ENCODE measurements around the gene PLK5. TPM values are rescaled to one million over a fixed set of nuclear protein-coding genes. Genes with fewer than 3 reads are reported as not detected.

Gene PLK5
- polyA plus RNA-seq, 3 donors = 0.11 to 0.45 (median 0.14) TPM

DNA sequence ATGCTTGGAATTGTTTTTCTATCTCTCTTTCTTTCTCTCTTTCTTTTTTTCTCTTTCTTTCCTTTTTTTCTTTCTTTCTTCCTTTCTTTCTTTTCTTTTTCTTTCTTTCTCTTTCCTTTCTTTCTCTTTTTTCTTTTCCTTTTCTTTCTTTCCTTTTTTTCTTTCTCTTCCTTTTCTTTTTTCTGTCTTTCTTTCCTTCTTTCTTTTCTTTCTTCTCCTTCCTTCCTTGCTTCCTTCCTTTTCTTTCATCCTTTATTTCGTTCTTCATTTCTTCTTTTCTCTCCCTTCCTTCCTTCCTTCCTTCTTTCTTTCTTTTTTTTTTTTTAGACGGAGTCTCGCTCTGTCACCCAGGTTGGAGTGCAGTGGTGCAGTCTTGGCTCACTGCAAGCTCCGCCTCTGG, 46.1 kb downstream of the PLK5 start:
- no peak for DNase-seq (ENCODE audit: extremely low read depth in 1 of 11, low read depth in 9 of 11, low spot score in 4 of 11)

GRCh38 chr19:1570836-1571235, 47.0 kb downstream of the PLK5 start:
- no peak for DNase-seq (ENCODE audit: extremely low read depth in 1 of 11, low read depth in 9 of 11, low spot score in 4 of 11)

GRCh38 chr19:1571358-1571757, 47.5 kb downstream of the PLK5 start:
- DNase-seq (ENCODE audit: extremely low read depth in 1 of 11, low read depth in 9 of 11, low spot score in 4 of 11) = no peak

- DNase-seq (ENCODE audit: extremely low read depth in 1 of 11, low read depth in 9 of 11, low spot score in 4 of 11) = no peak
Measured at GRCh38 chr19:1572795-1573194, 48.9 kb downstream of the PLK5 start.

DNA sequence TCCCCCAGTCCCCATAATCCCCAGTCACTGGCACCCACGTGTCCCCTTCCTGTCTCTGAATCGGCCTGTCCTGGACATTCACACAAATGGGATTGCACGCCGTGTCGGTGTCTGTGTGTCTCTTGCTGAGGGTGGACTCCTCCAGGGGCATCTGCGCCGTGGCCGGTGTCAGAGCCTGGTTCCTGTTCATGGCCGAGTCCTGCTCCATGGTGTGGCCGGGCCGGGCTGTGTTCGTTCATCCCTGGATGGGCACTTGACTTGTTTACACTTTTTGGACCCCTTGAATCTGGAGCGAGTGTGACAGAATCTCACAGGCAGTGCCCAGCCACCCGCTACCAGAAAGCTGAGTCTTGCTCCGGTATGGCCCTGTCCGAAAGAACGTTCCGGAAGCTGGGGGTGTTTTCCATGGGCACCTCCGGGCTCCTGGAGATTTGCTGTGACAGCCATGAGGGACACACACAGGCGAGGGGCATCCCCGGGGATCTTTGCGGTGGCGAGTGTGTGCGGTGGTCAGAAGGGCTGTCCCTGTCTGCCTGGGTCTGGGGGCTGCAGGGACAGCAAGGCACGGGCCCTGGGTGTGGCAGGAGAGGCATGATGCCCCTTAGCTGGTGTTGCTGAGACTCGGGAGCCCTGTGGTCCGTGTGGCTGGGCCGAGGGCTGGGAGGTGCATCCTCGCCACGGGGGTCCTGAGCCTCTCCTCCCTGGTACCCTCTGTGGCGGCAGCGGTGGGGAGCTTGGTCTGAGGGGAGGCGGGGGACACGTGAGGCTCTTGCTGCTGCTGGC, 50.7 kb downstream of the PLK5 start:
- DNase-seq (ENCODE audit: extremely low read depth in 1 of 11, low read depth in 9 of 11, low spot score in 4 of 11) = no peak

DNA sequence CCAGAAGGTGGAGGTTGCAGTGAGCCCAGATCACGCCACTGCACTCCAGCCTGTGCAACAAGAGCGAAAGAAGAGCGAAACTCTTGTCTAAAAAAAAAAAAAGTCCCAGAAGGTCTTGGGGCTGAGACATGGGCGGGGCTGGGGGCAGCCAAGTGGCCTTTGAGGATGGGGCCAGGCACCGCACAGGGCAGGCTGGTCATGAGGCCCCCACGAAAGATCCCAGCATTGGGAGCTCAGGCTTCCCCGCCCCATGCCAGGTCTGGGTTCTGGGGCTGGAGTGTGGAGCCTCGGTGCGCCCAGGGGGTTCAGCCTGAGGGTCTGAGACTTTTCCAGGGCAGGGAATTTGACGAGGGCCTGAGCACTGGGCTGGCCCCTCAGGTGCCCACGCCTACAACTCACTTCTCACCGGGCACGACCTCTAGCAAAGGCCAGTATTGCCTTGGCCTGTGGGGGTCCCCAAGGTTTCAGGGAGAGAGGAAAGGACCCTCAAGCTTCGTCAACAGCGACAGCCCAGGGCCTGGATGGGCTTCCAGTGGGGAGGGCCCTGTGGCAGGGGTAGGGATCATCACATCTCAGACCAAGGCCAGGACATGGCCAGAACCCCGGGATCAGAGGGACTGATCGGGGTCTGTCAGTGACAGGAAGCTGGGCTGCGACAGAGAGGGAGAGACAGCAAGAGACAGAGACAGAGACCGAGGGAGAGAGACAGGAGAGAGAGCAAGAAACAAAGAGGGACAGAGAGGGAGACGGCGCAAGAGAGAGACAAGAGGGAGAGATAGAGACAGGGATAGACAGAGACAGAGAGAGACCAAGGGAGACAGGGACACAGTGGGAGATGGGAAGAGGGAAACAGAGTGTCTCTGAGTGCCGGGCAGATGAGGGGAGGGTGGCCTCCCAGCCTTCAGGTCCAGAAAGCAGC, 51.7 kb downstream of the PLK5 start:
- no peak for DNase-seq (ENCODE audit: extremely low read depth in 1 of 11, low read depth in 9 of 11, low spot score in 4 of 11)

- no peak for DNase-seq (ENCODE audit: extremely low read depth in 1 of 11, low read depth in 9 of 11, low spot score in 4 of 11)
Measured at GRCh38 chr19:1576242-1577089, 52.6 kb downstream of the PLK5 start.

- no peak for DNase-seq (ENCODE audit: extremely low read depth in 1 of 11, low read depth in 9 of 11, low spot score in 4 of 11)
Measured at GRCh38 chr19:1577090-1577928, 53.4 kb downstream of the PLK5 start.

GRCh38 chr19:1577929-1578618, 54.2 kb downstream of the PLK5 start:
- no peak for DNase-seq (ENCODE audit: extremely low read depth in 1 of 11, low read depth in 9 of 11, low spot score in 4 of 11)

DNA sequence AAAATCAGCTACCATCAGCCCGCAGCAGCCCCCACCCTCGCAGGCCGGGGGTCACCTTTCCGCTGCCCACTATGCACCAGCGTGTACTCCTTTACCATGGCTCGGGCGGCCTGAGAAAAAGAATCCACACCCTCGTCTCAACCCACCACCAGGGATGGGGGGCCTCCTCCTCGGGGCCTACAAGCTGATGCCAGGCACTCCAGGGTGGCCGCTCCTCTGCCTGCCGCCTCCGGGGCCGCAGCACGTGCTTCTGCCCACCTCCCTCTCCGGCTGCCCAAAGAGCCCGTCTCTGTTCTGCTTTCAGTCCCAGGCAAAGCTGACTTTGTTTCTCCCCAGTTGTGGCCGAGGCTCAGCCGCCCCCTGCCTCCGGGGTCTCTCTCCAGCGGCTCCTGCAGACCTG, 55.3 kb downstream of the PLK5 start:
- DNase-seq (ENCODE audit: extremely low read depth in 1 of 11, low read depth in 9 of 11, low spot score in 4 of 11) = no peak

DNA sequence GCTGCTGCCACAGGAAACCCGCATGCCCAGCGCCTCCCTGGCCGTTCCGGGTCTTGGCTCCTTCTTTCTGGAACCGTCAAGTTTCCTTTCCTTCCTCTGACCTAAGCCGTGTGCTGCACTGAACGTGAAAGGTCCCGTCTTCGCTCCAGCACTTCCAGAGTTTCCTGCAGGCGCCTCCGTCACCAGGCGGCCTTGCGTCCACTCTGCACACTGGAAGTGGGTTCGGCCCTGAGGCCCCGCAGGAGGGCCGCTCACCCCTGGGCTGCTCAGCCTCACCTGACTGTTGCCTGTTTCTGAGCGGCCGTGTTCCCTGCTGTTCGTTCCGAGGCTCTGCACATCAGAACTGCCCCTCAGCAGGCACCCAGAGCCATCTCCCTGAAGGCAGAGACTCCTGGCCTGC, 56.5 kb downstream of the PLK5 start:
- DNase-seq (ENCODE audit: extremely low read depth in 1 of 11, low read depth in 9 of 11, low spot score in 4 of 11) = no peak

- DNase-seq (ENCODE audit: extremely low read depth in 1 of 11, low read depth in 9 of 11, low spot score in 4 of 11) = no peak
Measured at GRCh38 chr19:1580957-1581356, 57.1 kb downstream of the PLK5 start.

DNA sequence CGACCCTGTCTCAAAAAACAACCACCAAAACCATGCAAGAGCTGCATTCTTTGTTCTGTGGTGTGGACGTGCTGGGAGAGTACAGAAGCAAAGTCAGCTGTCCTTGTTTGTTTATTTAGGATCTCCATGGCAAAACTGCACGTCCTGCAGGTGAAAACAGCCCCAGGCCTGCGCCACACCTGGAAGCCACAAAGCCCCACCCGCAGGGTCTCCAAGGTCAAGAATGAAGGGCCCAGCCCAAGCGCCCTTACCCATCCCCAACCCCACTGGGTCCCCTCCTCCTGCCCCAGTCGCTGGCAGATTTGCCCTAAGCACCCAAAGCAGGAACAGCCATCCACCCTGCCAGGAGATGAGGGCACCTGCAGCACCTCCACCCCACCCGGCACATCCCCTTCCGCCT, 58.3 kb downstream of the PLK5 start:
- DNase-seq (ENCODE audit: extremely low read depth in 1 of 11, low read depth in 9 of 11, low spot score in 4 of 11) = no peak

- no peak for DNase-seq (ENCODE audit: extremely low read depth in 1 of 11, low read depth in 9 of 11, low spot score in 4 of 11)
Measured at GRCh38 chr19:1584500-1585242, 60.8 kb downstream of the PLK5 start.

DNA sequence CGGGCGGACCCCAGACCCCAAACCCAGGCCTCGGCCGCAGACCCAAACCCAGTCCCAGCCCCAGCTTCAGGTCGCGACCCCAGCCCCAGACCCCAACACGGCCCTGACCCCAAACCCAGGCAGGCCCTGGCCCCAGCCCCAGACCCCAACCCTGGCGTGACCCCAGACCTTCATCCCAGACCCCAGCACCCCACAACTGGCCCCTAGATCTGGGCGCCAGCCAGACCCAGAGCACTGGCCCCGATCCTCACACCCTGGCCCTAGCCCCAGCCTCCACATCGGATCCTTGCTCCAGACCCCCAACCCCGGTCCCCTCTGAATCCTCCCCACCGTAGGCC, 61.3 kb downstream of the PLK5 start:
- no peak for DNase-seq (ENCODE audit: extremely low read depth in 1 of 11, low read depth in 9 of 11, low spot score in 4 of 11)

Measured in renal cortex interstitium (tissue), 11 donors.